GM11168 (cell line): ENCODE data around the gene ATXN2.
"Not testable (repeated sequence)": the region's sequence is repeated elsewhere in the genome, so short reads cannot be mapped to it uniquely, and the experiment has no call there.

Experiments
- in situ Hi-C: fragments of 300-500 bp; cut with MboI; formaldehyde crosslinking; loops from one replicate; pipeline ENCODE4 v1.12.0; 2022; ENCODE audit warnings: low sequenced_read_pairs; ENCODE audit not compliant: unreplicated experiment

The ATXN2 gene

DNA sequence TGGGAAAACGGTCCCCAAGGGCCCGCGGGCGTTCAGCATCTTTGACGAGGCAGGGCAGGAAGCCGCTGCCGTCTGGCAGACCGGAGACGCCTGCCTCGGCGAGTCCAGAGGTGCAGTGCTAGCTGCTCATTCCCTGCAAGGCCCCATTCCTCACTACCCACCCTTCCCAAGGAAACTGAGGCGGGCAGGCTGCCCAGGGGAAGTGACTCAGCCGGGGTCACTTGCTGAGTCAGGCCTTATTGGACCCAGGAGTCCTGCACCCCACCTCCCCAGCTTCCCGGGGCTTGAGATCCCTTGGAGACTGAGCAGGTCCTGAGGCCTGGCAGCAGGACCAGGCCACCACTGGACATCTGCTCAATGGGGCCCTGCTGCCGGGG lies 189.7 kb downstream of the ATXN2 start:
- in situ Hi-C loops: loop anchor here (5.0 kb wide), 1 partner anchor 33 kb away; no protein-coding TSS in a partner anchor

DNA sequence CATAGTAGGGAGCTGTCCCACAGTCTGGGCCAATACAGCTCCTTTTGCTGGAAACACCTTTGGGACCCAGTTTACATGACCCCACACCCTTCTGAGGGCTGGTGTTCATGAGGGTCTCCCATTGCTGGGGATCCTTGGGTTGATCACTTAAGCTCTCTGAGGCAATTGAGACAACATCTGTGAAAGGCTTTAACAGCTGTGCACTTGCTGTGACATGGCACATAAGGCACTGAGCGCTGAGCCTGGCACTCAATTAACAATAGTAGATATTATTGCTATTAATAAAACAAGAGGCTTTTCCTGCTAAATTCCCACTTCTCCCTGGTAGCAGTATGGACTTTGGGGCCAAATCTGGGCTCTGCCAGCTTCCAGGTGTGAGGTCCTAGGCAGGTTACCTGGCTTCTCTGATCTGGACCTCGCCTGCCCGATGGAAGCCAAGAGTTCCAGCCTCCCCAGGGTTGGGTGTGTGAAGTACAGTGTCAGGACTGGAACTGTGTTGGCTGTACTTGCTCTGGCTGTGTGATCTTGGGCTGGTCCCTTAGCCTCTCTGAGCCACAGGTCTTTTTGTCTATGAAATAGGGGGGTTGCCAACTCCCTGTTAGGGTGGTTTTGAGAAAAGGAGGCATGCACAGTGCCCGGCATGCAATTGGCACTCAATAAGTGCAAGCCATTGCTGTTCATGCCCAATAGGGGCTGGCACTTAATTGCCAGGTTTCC lies 190.3 kb downstream of the ATXN2 start:
- in situ Hi-C loops: loop anchor here (5.0 kb wide), 1 partner anchor 33 kb away; no protein-coding TSS in a partner anchor

DNA sequence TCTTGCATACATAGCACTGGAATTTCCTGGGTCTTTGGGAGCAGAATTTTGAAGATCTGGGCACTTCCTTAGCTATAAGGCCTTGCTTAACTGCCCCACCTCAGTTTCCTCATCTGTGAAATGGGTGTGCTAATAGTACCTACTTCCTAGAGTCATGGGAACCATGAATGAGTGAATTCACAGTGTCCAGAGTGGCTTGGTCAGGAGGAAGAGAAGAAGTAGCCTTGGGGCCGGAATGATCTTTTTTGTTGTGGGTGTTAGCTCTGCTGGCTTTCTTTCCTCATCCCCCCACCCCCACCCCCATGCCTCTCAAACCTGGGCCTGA lies 191.0 kb downstream of the ATXN2 start:
- in situ Hi-C loops: loop anchor here (5.0 kb wide), 1 partner anchor 34 kb away; no protein-coding TSS in a partner anchor

DNA sequence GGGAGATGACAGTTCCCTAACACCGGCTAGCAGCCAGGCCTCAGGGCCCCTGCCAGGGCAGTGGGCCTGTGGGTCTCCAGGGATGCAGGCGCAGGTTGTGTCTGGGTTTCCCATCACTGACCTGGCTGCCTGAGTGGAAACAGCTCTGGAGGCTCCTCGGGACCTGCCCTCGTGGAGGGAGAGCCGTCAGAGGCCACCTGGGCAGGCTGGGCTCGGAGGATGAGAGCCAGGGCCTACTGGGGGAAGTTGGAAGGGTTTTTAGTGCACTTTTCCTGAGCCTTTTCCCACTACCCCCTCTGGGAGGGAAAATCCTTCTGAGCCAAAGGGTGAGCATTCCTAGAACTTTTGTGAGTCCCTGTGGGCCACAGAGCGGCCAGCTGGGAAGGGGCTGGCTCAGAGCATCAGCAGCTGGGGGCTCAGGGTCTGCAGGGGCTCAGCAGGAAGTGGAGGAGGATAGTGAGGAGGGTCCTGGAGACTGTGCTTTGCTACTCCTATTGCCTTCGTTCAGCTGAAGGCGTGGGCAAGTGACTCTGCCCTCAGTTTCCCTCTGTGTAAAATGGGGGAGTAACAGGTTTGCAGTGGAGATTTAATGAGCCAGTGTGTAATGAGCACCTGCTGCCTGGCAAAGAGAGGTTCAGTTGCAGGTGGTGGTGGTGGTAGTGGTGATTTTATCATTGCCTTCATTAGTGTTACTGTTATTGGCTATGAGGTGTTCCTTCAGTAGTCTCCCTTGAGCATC lies 191.6 kb downstream of the ATXN2 start:
- in situ Hi-C loops: loop anchor here (5.0 kb wide), 1 partner anchor 35 kb away; no protein-coding TSS in a partner anchor

DNA sequence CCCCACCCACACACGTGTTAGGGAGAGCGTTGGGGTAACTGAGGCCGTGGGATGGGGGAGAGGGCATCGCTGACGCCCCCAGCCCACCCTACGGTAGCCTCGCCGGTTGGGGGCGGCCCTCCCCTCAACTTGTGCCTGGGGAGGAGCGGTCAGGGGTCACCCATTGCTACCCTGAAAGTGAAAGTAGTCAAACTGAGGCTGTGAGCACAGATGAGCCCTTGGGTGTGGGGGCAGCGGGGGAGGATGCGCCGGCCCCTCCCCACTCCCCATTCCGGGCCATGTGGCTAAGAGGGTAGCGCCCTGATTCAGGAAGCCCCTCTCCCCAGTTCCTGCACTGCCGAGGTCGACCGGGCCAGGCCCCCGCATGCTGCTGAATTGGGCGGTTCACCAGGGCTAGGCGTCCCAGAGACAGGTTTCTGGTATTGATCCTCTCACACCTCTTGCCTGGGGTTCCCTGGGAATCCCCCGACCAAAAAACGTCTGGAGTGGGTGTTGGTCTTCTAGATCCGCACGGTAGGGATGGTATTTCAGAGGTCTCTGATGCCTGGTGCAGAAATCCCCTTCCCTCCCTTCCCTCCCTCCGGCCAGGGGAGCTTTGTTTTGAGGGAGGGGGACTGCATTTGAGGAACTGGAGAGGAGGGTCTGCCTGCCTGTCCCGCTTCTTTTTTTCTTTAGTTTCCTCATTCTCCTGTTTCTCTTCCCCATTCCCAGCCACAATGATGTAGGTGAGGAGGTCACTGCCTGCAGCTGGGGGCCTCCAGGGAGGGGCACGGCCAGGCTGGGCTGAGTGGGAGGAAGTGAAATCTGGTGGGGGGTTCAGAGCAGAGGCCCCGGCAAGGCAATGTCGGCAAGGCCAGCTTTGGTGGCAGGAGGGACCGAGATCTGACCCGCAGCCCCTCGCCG lies 192.4 kb downstream of the ATXN2 start:
- in situ Hi-C loops: loop anchor here (5.0 kb wide), 1 partner anchor 36 kb away; no protein-coding TSS in a partner anchor

DNA sequence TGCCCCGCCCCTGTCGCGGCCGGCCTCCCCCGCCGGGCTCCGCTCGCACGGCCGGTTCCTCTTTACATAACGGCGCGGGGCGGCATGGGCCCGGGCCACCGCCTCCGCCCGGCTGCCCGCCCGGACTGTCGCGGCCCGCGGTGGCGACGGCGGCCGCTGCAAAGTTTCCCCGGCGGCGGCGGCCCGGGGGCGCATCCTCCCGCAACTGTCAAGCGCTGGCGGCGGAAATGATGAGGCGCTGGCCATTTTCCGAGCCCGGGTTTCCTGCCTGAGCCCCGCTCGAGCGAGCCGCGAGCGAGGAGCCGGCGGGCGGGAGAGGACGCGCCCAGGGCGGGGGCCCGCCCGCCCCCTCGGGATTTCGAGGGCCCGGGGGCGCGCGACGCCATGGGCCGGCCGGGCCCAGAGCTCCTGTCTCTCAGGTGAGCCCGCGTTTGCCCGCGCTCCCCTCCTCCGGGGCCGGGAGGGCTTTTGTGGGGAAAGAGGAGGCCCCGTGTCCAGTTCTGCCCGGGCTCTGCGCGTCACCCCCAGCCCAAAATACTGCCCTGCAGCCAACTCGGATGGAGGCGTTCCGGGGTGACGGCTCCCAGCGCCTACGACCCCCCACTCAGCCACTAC lies 193.1 kb downstream of the ATXN2 start, which contains the start of gene SH2B3:
TSS of gene SH2B3 (plus strand) at position 65 of the 615 bp plus-strand sequence. CDS start 12,223 bp downstream, outside the sequence.
- in situ Hi-C loops: loop anchor here (5.0 kb wide), 1 partner anchor 36 kb away; no protein-coding TSS in a partner anchor

DNA sequence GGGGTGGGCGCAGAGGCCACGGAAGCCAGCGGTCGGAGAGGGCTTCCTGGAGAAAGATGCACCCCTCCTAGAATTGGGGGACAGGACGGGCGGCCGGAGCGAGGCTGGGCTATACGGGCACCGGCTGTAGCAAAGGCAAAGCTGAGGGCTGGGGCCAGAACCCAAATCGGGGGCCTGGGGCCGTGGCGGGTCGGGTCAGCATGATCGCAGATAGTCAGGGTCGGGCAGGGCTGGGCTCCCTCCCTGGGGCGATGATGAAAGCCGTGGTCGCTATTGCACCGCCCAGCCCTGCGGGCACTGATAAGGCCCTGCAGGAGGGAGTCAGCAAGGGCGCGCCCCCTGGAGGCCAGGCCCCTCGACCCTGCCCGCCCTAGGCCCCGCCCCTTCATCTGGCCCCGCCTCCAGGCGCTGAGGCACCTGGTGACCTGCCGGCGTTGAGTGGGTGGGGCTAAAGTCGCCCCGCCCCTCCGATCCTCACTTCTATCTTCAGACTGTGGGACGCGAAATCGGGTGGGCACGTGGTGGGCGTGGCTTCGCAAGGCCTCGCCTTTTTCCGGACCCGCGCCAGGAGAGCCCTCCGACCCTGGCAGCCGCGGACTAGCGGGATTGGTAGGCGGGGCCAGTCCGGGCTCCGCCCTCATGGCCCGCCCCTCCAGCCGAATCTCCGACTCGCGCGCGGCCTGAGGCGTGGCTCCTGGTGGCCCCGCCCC lies 193.8 kb downstream of the ATXN2 start:
- in situ Hi-C loops: loop anchor here (5.0 kb wide), 1 partner anchor 37 kb away; no protein-coding TSS in a partner anchor

DNA sequence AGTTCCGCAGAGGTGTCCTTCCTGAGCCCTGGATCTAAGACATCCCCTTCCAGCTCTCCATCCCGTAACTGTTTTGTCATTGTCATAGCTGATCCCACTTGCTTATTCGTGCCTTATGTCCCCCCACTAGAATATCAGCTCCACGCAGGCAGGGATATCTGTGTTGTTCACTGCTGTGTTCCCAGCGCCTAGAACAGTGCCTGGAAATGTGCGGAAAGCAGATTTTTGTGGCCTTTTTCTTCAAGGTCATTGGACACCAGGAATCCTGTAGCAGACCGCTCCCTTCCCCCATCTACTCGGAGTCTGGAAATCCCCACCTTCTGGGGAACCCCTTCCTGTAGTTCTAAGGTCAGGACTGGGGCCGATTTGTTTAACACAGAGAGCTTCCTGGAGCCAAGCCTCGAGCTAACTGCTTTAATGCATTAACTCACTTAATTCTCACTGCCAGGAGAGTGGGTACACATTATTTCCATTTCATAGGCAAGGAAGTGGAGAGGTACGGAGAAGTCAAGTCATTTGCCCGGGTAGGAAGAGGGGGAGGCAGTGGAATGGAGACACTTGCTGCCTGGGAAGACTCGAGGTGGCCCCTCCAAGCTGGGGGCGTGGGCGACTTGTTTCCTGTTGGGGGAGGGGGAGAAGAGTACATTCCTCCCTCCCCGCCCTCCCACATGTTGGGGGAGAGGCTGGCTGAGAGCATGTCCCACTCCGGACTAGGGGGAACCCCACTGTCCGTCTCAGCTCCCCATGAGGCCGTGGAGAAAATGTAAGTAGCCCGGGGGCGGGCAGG lies 194.6 kb downstream of the ATXN2 start:
- in situ Hi-C loops: loop anchor here (5.0 kb wide), 1 partner anchor 38 kb away; no protein-coding TSS in a partner anchor

DNA sequence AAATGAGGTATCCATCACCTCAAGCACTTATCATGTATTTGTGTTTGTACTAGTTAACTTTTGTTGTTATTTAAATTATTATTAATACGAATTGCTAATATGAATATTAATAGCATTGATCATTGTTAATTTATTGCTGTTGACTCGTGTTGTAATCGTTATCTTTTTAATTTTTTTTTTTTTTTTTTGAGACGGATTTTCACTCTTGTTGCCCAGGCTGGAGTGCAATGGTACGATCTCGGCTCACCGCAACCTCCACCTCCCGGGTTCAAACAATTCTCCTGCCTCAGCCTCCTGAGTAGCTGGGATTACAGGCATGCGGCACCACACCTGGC lies 196.7 kb downstream of the ATXN2 start:
- in situ Hi-C loops: not testable (repeated sequence)
